Measurements from ENCODE around the gene POU6F1.

DNA sequence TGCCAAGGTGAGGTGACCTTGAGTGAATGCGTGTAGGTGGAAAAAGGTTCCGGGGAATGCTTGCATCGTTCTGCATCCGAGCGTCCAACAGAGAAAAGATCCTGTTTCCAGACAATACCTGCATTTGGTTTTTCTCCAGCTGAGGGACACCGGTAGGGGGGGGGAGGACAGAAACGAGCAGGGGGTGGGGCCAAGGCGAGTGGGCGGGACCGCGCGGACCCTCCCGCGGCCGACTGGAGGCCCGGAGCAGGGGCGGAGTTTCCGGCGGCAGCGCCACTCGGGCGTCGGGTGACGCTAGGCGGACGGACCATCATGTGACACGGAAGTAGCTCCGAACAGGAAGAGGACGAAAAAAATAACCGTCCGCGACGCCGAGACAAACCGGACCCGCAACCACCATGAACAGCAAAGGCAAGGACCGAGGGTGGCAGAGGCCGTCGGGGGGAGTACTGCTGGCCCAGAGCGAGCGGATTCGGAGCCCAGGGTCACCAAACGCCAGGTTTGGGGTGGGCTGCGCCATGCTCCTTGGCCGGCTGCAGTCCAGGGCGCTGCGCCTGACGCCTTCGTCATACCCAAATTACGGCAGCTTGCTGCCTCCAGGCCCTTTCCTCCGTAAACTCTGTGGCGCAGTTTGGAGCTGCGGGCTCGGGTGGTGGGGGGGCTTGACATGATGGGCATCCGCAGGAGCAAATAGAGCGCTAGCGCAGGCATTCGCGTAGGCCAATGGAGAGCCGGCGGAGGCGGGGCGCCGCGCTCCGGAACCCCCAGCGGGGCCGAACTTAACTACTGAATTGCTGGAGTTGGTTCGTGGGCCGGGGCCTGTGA lies 20.9 kb upstream of the POU6F1 start, which contains the start of gene DAZAP2:
- TF ChIP-seq, protein P1, sequence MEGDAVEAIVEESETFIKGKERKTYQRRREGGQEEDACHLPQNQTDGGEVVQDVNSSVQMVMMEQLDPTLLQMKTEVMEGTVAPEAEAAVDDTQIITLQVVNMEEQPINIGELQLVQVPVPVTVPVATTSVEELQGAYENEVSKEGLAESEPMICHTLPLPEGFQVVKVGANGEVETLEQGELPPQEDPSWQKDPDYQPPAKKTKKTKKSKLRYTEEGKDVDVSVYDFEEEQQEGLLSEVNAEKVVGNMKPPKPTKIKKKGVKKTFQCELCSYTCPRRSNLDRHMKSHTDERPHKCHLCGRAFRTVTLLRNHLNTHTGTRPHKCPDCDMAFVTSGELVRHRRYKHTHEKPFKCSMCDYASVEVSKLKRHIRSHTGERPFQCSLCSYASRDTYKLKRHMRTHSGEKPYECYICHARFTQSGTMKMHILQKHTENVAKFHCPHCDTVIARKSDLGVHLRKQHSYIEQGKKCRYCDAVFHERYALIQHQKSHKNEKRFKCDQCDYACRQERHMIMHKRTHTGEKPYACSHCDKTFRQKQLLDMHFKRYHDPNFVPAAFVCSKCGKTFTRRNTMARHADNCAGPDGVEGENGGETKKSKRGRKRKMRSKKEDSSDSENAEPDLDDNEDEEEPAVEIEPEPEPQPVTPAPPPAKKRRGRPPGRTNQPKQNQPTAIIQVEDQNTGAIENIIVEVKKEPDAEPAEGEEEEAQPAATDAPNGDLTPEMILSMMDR (IDR thresholded peaks at IDR 0.05; ENCODE audit: poor library complexity), result no peak
- TF ChIP-seq EZH2phosphoT487 (IDR thresholded peaks at IDR 0.05; ENCODE audit: low read depth, severe bottlenecking, unreplicated experiment), result no peak

Measured in hepatocyte (in vitro differentiated cells).